GM10248 (cell line): ENCODE data around the gene UBE2D2.

ENCODE experiments used
- CTCF ChIA-PET: fragments of 300-600 bp; sonication (Branson Sonifier 250); formaldehyde crosslinking; extraction: SDS; loops from one replicate; lab custom pipeline; 2021; ENCODE audit warnings: antibody characterized with exemption; lab: Yijun Ruan, JAX
- POLR2A ChIA-PET: fragments of 350-650 bp; sonication (Branson Sonifier 250); formaldehyde crosslinking; extraction: SDS; loops from one replicate; lab custom pipeline; 2020; ENCODE audit warnings: antibody characterized with exemption; lab: Yijun Ruan, JAX
- DNase-seq: peaks from one replicate; pipeline ENCODE4 v3.0.0; 2012; ENCODE audit errors: extremely low spot score
- CTCF ChIP-seq: IDR thresholded peaks from 2 replicates; pipeline ENCODE4 v1.5.1; 2012; ENCODE audit warnings: mild to moderate bottlenecking, low read depth; ENCODE audit errors: extremely low read depth, missing control alignments, control extremely low read depth

The UBE2D2 gene

DNA sequence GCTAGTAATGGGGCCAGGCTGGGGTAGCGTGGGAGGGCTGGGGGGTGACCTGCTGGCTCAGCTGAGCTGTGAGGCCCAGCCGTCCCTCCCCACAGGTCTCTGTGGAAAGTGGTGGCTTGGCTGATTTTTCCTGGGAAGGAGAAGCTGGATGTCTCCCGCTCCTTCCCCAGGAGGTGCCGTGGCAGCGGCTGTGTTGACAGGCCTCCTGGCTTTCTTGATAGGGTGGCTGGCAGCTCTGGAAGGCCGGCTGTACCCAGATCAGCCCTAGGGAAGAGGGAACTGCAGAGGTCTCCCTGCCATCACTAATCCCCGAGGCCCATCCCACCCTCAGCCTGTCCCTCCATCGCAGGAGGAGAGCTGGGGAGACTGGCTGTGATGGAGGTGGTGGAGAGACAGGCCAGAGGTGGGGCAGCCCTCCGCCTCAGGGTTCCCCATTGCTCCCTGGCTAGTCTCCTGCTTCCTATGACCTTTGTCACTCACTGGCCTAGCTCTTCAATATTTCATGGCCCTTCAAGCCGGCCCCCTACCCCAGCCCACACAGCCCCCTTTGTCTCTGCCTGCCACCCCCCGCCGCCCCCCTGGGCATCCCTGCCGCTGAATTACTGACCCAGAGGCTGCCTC lies 93.8 kb downstream of the UBE2D2 start:
- DNase-seq = no peak
- no peak for TF ChIP-seq CTCF
- ChIA-PET POLR2A (interaction anchor here (0.6 to 2.1 kb wide), 2 partner anchors 15 to 362 kb away, joined by 3 to 7 read pairs; no protein-coding TSS in a partner anchor), CTCF (interaction anchor here (1.0 to 15.5 kb wide), 8 partner anchors 10 to 108 kb away, joined by 3 to 229 read pairs (median 4); no protein-coding TSS in a partner anchor)

DNA sequence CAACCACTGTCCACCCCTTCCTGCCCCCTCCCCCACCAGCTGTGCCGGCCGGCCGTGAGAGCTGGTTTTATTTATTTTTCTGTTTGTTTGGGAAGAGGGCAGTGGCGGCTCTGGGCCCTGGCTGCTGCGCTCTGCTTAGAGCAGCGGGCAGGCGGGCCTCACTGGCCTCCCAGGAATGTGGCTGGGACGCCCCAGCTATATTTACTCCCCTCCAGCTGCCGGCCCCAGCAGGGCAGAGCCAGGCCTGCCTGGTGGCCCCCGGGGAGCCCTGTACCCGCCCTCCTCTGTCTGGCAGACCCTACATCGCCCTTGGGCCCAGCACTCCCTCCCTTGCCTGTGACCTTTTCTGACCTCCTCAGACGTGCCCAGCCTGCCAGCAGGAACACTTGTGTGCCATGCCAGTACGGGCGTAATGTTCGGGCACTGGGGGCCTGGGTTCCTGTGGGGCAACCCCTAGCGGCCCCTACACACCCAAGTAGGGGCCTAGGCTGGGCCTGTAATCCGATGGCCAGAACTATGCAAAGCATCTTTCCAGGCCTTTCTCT lies 94.7 kb downstream of the UBE2D2 start:
- CTCF ChIA-PET = interaction anchor here (1.7 to 15.5 kb wide), 3 partner anchors 13 to 29 kb away, joined by 3 to 229 read pairs (median 122); no protein-coding TSS in a partner anchor
- POLR2A ChIA-PET = no interaction called here
- DNase-seq = no peak
- TF ChIP-seq CTCF = no peak

DNA sequence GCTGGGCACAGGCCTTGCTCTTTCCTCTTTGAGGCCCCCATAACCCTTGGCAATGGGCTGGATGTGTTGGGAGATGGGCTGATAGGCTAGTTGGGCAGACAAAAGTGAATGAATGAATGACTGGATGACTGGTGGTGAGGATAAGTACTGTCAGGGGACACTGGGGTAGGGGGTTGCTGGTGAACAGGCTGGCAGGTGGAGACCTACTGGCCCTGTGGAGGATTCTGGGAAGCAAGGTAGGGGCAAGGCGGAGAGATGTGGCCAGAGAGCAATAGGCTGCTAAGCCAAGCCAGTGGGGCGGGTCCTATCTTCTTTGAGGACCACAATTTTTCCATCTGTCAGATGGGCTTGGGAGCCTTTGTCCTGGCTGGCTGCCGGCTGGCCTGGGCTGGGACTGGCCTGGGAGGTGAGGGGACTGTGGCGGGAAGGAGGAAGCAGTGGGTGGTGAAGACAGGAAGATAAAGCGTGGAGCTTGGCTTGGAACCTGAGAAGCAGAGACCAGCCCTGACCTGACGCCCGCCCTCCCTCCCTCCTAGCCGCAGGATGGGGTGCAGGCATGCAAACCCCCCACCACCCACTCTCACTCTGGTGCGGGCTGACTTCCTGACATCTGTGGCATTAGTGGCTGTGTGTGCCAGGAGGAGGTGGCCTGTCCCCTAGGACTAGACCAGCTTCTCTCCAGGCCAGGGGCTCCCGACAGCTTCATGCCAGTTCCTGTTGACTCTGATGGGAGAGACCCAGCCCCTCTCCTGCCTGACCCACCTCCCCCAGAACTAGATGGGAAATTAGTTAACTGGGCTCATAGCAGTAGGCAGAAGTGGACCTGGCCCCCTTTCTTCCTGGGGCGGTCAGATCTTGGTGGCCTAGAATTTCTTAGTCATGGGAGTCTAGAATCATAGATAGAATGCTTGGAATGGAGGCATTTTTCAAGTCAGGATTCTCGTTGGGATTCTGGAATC lies 96.5 kb downstream of the UBE2D2 start:
- CTCF ChIA-PET = interaction anchor here (0.8 to 8.4 kb wide), 9 partner anchors 10 to 130 kb away, joined by 3 to 122 read pairs (median 5); no protein-coding TSS in a partner anchor
- no peak for TF ChIP-seq CTCF
- DNase-seq = no peak
- POLR2A ChIA-PET = interaction anchor here (0.6 to 3.8 kb wide), 4 partner anchors 9 to 21 kb away, joined by 3 to 22 read pairs (median 6); partner anchors contain the start of gene CXXC5

- no peak for TF ChIP-seq CTCF
- CTCF ChIA-PET = interaction anchor here (0.8 to 2.8 kb wide), 11 partner anchors 8 to 129 kb away, joined by 3 to 14 read pairs (median 4); partner anchors contain the start of gene CXXC5
- POLR2A ChIA-PET = interaction anchor here (1.0 to 3.8 kb wide), 3 partner anchors 10 to 21 kb away, joined by 6 to 22 read pairs (median 6); partner anchors contain the start of gene CXXC5
- DNase-seq = no peak
Measured at GRCh38 chr5:139658501-139658927, 97.4 kb downstream of the UBE2D2 start.

DNA sequence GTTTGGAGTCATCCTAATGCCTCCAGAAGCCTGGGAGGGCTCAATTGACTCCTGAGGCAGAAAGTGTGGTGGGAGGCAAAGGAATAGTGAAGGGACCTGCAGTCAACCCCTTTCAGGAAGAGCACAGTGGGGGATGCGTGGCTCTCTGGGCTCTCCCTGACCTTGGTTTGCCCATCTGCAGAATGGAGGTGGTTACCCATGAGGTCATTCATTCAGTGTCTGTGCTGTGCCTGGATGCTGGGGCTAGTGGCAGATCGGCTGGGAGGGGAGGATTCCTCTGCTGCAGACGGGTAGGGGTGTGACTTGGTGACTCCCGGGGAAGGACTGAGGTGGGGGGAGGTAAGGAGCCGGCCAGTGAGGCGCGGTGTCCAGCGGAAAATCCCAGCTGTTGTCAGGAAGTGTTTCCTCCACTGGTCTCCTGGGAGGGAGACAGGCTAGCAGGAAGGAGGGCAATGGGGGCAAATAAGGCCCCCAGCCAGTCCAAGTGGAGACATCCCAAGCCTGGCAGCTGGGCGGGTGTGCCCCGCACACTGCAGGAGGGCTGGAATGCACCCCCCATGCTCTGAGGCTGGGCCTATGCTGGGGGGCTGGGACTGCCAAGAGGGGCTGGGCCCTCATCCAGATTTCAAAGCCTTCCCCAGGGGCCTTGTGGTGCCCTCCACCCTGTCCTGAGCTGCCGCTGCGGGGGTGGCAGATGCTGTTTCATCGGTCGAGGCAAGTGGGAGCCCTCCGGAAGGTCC lies 98.0 kb downstream of the UBE2D2 start:
- ChIA-PET POLR2A (interaction anchor here (3.8 kb wide), 1 partner anchor 11 kb away, joined by 22 read pairs; no protein-coding TSS in a partner anchor), CTCF (interaction anchor here (0.7 to 3.6 kb wide), 14 partner anchors 8 to 310 kb away, joined by 3 to 29 read pairs (median 5); partner anchors contain the start of gene CXXC5)
- no peak for DNase-seq
- no peak for TF ChIP-seq CTCF
